Activated naive CD4-positive, alpha-beta T cell treated with anti-CD3 and anti-CD28 coated beads, Interleukin-2, amount 50 U/mL, for 24 hours (primary cell): ENCODE data around the gene ALX1.

ENCODE experiments used
- H3K27ac Mint-ChIP-seq: one replicate; pipeline ENCODE4 v1.8.0; 2021; ENCODE audit warnings: mild to moderate bottlenecking, mixed read lengths
- H3K27me3 Mint-ChIP-seq: one replicate; pipeline ENCODE4 v1.8.0; 2021; ENCODE audit warnings: mixed read lengths
- H3K36me3 Mint-ChIP-seq: one replicate; pipeline ENCODE4 v1.8.0; 2021; ENCODE audit warnings: mixed read lengths
- H3K4me1 Mint-ChIP-seq: one replicate; pipeline ENCODE4 v1.8.0; 2021; ENCODE audit warnings: mixed read lengths
- H3K4me3 Mint-ChIP-seq: one replicate; pipeline ENCODE4 v1.8.0; 2021; ENCODE audit warnings: mild to moderate bottlenecking, mixed read lengths
- H3K9me3 Mint-ChIP-seq: one replicate; pipeline ENCODE4 v1.8.0; 2021; ENCODE audit warnings: mixed read lengths

Gene ALX1

DNA sequence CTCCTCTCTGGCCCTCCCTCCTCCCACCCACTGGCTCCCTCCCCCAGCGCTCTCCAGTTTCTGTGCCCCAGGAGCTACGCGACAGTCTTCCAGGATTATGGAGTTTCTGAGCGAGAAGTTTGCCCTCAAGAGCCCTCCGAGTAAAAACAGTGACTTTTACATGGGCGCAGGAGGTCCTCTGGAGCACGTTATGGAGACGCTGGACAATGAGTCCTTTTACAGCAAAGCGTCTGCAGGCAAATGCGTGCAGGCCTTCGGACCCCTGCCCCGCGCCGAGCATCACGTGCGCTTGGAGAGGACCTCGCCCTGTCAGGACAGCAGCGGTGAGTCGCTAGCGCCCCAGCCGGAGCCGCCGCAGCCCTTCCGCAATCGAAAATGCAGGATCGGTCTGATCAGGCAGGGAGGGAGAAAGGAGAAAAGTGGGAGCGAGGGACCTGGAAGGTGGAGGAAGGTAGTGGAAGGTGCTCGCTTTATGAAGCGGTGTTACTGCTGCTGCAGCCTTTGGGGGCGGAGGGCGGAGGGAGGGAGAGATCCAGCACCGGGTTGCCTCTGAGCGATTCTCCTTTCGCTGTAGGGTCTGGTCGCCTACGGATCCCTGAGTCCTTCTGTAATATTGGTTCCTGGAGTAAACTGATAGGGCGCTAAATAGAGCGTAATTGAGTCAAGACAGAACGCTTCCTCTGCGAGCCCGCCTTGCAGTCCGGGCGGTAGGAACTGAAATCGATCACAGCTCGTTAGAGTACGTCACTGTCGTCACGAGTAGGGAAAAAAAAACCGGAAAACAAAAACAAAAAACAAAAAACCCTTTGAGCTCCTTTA is at the start of gene ALX1:
TSS of gene ALX1 (plus strand) at position 56 of the 819 bp plus-strand sequence. CDS start at position 98, 42 bp downstream.
- Mint-ChIP-seq H3K36me3 (no peaks in the 10 kb centered on the region), H3K4me3 (no peak within 1 kb of the TSS), H3K9me3 (no peaks in the 10 kb centered on the region), H3K27me3 (peaks cover 38% of the 10 kb centered on the region), H3K27ac (no peak within 1 kb of the TSS), H3K4me1 (no peaks in the 10 kb centered on the region)

DNA sequence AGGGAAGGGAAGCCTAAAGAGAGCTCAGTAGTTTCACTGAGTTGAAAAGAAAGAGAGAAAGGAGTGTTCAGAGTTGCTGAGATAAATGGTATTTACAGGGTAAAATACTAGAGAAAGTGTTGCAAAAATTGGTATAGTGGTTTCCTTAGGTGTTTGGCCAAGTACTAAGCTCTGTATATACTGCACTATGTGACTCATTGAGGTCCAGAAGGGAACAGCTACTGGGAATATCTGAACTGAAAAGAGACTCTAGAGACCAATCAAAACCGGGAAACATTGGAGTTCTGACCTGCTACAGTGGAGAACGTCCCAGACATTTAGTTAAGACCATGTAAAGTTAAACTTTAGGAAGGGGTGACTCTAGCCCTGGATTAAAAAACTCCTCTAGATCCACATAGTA is 42.7 kb upstream of the ALX1 start:
- H3K27ac Mint-ChIP-seq, result no peak overlapping the region
- no peaks in the 10 kb centered on the region for H3K36me3 Mint-ChIP-seq
- no peaks in the 10 kb centered on the region for H3K4me1 Mint-ChIP-seq
- H3K9me3 Mint-ChIP-seq, result peaks cover 10% of the 10 kb centered on the region
- H3K4me3 Mint-ChIP-seq, result no peak overlapping the region
- H3K27me3 Mint-ChIP-seq, result no peaks in the 10 kb centered on the region

DNA sequence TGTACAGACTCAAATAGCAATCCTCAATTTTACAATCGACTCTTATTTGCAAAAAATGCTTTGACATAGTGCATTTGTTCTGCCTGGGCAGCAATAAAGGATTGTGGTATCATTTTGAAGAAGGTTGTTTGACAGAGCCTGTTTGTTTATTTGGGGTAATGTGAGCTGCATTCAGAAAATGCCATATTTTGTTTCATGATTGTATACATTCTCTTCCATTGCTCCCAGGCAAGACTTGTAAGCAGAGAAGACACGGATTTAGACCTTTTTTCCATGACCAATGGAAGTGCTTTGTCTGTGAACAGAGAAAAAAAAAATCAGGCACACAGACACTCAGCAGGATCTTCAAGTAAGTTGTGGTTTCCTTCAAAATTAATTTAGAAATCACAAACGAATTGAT is 35.5 kb upstream of the ALX1 start:
- Mint-ChIP-seq H3K9me3 (no peaks in the 10 kb centered on the region), H3K4me3 (no peak overlapping the region), H3K27ac (no peak overlapping the region), H3K4me1 (no peaks in the 10 kb centered on the region), H3K27me3 (no peaks in the 10 kb centered on the region), H3K36me3 (no peaks in the 10 kb centered on the region)

DNA sequence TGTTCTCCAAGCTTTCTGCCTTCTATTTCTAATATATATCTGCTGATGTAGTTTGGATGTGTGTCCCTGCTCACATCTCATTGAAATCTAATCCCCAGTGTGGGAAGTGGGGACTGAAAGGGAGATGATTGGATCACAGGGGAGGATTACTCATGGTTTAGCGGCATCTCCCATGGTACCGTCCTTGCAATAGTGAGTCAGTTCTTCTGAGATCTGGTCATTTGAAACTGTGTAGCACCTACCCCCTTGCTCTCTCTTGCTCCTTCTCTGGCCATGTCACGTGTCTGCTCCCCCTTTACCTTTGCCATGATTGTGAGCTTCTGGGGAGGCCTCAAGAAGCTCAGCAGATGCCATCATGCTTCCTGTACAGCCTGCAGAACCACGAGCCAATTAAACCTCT is 26.2 kb upstream of the ALX1 start:
- H3K27me3 Mint-ChIP-seq, result no peaks in the 10 kb centered on the region
- no peak overlapping the region for H3K4me3 Mint-ChIP-seq
- no peaks in the 10 kb centered on the region for H3K9me3 Mint-ChIP-seq
- no peaks in the 10 kb centered on the region for H3K36me3 Mint-ChIP-seq
- no peaks in the 10 kb centered on the region for H3K4me1 Mint-ChIP-seq
- no peak overlapping the region for H3K27ac Mint-ChIP-seq

DNA sequence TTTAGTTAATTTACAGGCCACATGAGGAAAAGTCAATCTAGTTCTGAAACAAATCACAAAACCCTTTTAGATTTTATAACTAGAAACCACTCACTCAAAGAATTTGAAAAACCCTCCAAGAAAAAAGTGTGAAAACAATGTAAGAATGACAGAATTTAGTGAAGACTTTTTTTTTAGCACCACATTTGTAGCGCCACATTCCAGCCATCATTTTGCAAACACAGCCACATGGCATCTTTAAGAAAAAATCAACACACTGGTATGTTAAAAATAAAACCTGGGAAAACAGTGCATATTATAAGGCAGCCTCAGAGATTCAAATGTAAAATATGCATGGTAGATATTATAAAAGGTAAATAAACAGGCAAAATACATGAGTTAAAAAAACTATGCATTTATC is 22.3 kb upstream of the ALX1 start:
- no peaks in the 10 kb centered on the region for H3K36me3 Mint-ChIP-seq
- no peak overlapping the region for H3K4me3 Mint-ChIP-seq
- H3K27me3 Mint-ChIP-seq, result no peaks in the 10 kb centered on the region
- H3K4me1 Mint-ChIP-seq, result no peaks in the 10 kb centered on the region
- no peak overlapping the region for H3K27ac Mint-ChIP-seq
- H3K9me3 Mint-ChIP-seq, result no peaks in the 10 kb centered on the region

DNA sequence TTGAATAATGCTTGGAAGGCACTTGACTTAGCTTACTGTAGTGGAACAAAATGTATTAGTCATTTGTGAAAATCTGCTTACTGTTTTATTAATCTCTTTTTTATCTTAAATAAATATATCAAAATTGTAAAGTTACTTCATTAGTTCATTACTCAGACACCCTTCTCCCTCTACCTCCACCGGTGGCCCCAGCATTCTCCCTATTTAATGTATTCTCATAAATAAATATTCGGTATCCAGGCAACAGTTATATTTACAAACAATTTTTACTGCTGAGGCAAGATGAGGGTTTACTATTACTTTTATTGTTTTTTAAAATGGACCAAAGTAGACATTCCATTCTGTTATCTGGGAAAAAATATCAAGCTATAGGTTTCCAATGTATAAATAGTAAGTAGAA is 19.6 kb upstream of the ALX1 start:
- no peaks in the 10 kb centered on the region for H3K4me1 Mint-ChIP-seq
- H3K9me3 Mint-ChIP-seq, result no peaks in the 10 kb centered on the region

DNA sequence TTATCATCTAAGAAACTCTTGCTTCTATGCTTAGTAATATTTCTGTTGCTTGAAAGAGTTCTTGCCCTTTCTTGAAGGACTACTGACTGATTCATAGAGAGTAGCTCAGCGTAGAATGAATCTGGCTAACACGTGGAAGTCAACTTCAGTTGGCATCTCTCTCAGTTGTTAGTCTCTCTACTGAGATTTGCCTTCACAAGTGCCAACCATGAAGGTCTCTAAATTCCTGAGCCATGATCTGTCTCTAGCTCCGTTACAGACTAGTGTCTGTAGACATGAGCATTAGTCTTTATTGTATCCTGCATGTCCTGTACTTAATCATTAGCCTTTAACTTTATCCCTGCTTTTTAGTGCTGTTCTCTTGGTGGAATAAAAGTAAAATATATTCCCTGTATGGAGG is 19.1 kb upstream of the ALX1 start:
- H3K27me3 Mint-ChIP-seq, result no peaks in the 10 kb centered on the region
- H3K36me3 Mint-ChIP-seq, result no peaks in the 10 kb centered on the region
- no peaks in the 10 kb centered on the region for H3K9me3 Mint-ChIP-seq
- no peaks in the 10 kb centered on the region for H3K4me1 Mint-ChIP-seq
- H3K27ac Mint-ChIP-seq, result no peak overlapping the region
- no peak overlapping the region for H3K4me3 Mint-ChIP-seq

More for the DNA sequence above, 19.6 kb upstream of the ALX1 start:
- no peak overlapping the region for H3K27ac Mint-ChIP-seq
- H3K36me3 Mint-ChIP-seq, result no peaks in the 10 kb centered on the region
- no peaks in the 10 kb centered on the region for H3K27me3 Mint-ChIP-seq
- no peak overlapping the region for H3K4me3 Mint-ChIP-seq

DNA sequence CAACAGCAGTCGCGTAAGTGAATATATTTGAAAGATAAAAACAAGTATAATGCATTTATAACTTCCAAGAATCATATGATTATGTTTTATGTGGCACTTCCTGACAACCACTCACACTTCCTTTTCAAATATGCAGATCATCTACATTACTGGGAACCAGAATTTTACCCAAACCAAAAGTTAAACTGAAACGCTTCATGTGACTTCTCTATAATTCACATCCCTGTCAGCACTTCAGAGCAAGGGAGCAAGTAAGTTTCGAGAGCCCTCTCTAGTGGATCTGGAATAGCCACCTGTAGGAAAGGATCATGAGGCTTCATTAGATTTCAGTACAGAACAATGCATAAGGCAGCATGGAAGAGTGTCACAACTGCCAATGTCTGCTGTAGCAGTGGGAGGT is 13.7 kb upstream of the ALX1 start:
- Mint-ChIP-seq H3K36me3 (no peaks in the 10 kb centered on the region), H3K4me3 (no peak overlapping the region), H3K4me1 (no peaks in the 10 kb centered on the region), H3K9me3 (no peaks in the 10 kb centered on the region), H3K27ac (no peak overlapping the region), H3K27me3 (no peaks in the 10 kb centered on the region)

DNA sequence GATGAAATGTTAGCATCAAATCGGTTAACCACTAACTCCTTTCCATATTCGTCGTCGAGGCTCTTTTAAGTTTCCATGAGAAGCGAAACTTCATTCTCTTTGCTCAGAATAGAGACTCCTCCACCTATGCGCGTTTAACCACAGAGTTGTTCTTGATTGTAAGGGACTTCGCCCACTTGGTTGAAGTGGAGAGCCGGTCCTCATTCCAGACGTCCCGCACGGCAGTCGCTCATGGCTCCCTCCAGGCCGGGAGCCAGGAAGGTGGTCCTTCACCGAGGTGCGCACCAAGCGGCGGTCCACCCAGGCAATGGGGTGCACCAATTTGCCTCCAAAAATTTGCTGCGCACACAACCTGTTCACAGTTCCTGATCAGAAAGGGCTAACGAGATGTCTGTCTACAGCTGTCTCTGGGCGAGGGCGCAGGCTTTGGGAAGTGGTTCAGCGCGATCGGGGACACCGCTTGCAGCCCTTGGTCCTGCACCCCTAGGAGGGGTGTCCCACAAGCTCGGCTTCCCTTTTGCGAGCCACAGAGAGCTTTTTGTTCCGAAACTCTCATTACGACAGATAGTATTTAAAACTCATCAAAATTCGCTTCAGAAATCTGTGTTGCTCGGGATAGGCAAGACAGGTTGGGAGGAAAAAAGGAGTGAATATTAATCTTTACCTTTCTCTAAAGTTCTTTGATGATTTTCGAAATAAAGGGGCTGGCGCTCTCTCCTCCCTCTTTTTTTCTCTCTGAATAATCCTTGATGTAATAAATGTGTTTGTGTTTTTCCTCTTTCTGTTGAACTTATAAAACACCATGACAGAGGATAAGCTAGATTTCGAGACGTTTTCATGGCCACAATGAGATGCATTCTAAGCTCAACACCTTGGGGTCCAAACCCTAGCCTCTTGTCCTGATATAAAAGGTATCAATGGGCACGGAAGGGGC is 6.4 kb upstream of the ALX1 start:
- Mint-ChIP-seq H3K9me3 (no peaks in the 10 kb centered on the region), H3K4me1 (no peaks in the 10 kb centered on the region), H3K27ac (no peak overlapping the region), H3K36me3 (no peaks in the 10 kb centered on the region), H3K4me3 (no peak overlapping the region), H3K27me3 (peaks cover 25% of the 10 kb centered on the region)

DNA sequence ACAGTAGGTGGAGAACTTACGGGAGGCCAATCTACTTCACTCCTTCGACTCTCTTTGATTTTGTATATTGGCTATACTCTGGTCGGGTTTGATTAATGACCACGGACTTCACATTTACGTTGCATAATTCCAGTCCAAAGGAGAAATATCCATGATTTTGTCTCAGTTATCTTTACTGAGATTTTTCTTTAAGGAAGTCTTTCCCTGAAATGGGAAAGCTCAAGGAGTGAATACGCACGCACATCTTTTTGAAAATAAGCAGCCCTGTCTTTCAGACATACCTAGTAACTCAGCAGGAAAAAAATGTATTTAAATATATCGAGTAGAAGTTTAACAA is 5.7 kb upstream of the ALX1 start:
- Mint-ChIP-seq H3K4me1 (no peaks in the 10 kb centered on the region), H3K4me3 (no peak overlapping the region), H3K27ac (no peak overlapping the region), H3K36me3 (no peaks in the 10 kb centered on the region), H3K9me3 (no peaks in the 10 kb centered on the region), H3K27me3 (peaks cover 28% of the 10 kb centered on the region)

DNA sequence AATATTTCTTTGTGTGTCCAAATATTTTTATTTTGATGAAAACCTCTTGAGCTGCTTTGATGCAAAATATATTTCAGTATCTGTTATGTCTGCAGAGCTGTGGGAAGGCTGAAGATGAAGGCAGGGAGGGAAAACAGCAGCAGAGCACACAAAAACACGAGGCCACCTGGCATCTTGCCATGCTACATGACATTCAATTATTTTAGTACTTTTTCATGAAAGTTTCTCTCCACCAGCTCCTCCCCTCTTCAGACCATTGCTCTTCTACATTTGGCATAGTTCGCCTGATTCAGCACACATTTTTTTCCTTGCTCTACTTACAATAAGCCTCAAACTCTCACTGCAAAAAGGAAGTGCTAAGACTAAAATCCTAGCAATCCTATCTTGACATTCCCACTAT is 4.6 kb upstream of the ALX1 start:
- no peaks in the 10 kb centered on the region for H3K9me3 Mint-ChIP-seq
- no peak overlapping the region for H3K4me3 Mint-ChIP-seq
- H3K27me3 Mint-ChIP-seq, result peaks cover 34% of the 10 kb centered on the region
- H3K27ac Mint-ChIP-seq, result no peak overlapping the region
- no peaks in the 10 kb centered on the region for H3K4me1 Mint-ChIP-seq
- no peaks in the 10 kb centered on the region for H3K36me3 Mint-ChIP-seq

DNA sequence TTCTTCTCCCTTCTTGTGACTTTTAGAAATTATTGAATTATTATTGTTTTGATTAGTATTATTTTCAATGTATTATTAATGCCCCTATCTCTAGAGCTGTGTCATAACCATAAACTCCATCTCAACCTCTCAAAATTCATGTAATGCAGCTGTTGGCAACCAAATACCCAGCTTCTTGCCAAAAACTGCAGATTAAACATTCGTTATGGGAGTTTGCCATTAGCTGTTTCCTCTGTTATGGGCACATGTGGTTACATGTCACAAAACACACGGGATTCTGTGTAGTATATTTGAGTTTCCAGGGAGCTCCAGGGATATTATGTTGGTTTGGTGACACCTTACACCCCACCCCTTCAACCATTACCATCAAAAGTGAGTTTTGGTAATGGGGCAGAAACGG is 2.8 kb upstream of the ALX1 start:
- H3K27me3 Mint-ChIP-seq, result peaks cover 45% of the 10 kb centered on the region
- H3K9me3 Mint-ChIP-seq, result no peaks in the 10 kb centered on the region
- H3K36me3 Mint-ChIP-seq, result no peaks in the 10 kb centered on the region
- no peaks in the 10 kb centered on the region for H3K4me1 Mint-ChIP-seq
- no peak overlapping the region for H3K4me3 Mint-ChIP-seq
- H3K27ac Mint-ChIP-seq, result no peak overlapping the region

DNA sequence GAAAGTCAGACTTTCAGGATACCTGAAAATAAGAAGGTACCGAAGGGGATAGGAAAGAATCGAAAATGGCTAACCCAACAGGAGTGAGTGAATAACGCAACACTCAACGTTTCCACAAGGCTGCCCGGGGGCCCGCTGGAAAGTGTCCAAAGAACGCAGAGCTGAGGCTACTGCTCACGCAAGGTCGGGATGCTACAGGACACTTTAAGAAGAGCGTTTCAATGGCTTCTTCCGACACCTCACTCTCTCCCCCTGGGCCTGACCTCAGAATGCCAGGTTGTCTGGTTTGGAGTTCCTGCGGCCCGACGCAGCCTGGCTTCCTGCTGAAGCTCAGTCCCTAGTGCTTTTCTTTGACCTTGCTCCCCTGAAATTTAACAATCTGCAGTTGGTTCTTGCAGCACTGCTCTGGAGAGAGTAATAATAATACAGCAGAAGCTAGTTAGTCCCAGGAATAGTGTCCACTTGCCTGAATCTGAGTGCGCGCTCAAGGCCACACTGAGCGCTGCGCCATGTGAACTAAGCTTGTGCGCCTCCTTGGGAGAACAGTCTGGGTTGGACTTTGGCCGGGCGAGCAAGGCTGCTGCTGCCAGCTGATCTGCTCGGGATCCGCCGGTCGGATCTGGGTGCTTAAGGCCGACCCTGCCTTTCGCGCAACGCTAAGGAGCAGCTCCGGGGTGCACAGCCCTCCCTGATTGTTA is 2.0 kb upstream of the ALX1 start:
- no peak overlapping the region for H3K27ac Mint-ChIP-seq
- H3K36me3 Mint-ChIP-seq, result no peaks in the 10 kb centered on the region
- no peak overlapping the region for H3K4me3 Mint-ChIP-seq
- no peaks in the 10 kb centered on the region for H3K9me3 Mint-ChIP-seq
- H3K27me3 Mint-ChIP-seq, result peaks cover 41% of the 10 kb centered on the region
- no peaks in the 10 kb centered on the region for H3K4me1 Mint-ChIP-seq

DNA sequence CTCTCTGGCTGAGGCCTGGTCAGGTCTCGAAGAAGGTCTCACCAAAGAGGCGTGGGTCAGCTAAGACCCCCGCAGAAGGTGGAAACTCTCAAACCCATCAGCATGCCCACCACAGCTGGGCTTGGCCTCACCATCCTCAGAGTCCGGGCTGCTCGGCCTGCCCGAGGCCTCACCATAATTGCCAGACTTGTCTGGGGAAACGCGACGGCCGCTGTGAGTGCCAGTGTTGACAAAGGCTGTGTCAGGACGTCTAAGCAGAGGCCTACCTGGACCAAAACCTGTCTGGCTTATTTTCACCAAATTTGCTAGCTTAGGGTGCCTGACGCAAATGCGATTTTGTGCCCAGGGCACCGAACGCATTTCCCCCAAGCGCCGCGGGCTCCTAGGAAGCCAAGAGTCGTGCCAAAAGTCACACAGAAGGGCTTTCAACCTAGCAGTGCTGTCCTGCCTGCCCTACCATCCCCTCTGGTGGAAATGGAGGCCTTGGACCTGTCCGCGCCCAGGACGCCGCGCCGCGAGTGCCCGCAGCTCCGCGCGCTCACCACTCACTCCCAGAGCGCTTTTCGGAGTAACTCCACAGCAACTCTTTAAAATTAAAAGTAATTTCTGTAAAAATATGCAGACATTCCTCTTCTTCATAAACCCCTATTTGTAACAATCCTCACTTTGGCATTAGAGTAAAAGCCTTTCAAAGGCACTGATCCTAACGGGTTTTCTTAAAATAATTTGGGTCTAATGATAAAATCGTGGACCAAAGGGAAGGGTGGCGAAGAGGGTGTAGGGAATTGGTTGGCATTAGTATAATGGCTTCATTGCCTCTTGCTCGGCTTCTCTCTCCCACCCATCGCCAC is 1.2 kb upstream of the ALX1 start:
- Mint-ChIP-seq H3K4me3 (no peak overlapping the region), H3K4me1 (no peaks in the 10 kb centered on the region), H3K36me3 (no peaks in the 10 kb centered on the region), H3K27ac (no peak overlapping the region), H3K27me3 (peaks cover 44% of the 10 kb centered on the region), H3K9me3 (no peaks in the 10 kb centered on the region)
